GM23338 (cell line): ENCODE measurements around the gene POLR2L.

Experiments
- CREB1 ChIP-seq: fragments of 250-450 bp; sonication (Bioruptor Pico); IDR thresholded peaks from 2 replicates; pipeline ENCODE4 v1.5.0; 2020; ENCODE audit warnings: low read depth, mild to moderate bottlenecking, moderate library complexity
- EZH2 ChIP-seq: fragments of 200-600 bp; sonication (generic); IDR thresholded peaks from one replicate; pipeline ENCODE4 v1.8.0; 2017; ENCODE audit warnings: antibody characterized with exemption, mild to moderate bottlenecking, low read depth; ENCODE audit not compliant: unreplicated experiment
- EZH2phosphoT487 ChIP-seq: fragments of 200-600 bp; sonication (generic); IDR thresholded peaks from one replicate; pipeline ENCODE4 v1.8.1; 2018; ENCODE audit warnings: antibody characterized with exemption; ENCODE audit not compliant: unreplicated experiment
- JUNB ChIP-seq: IDR thresholded peaks from one replicate; pipeline ENCODE4 v1.6.1; 2016; ENCODE audit warnings: antibody characterized with exemption; ENCODE audit not compliant: unreplicated experiment
- NANOG ChIP-seq: IDR thresholded peaks from 2 replicates; pipeline ENCODE4 v1.6.1; 2016; ENCODE audit warnings: antibody characterized with exemption, borderline replicate concordance
- POLR2AphosphoS5 ChIP-seq: IDR thresholded peaks from 2 replicates; pipeline ENCODE4 v1.6.1; 2016; ENCODE audit warnings: antibody characterized with exemption, low read depth
- STAT1 ChIP-seq: IDR thresholded peaks from one replicate; pipeline ENCODE4 v1.6.1; 2016; ENCODE audit warnings: antibody characterized with exemption; ENCODE audit not compliant: unreplicated experiment
- ZNF114 ChIP-seq: fragments of 250-450 bp; sonication (Bioruptor Pico); IDR thresholded peaks from 2 replicates; pipeline ENCODE4 v1.5.0; 2020; ENCODE audit warnings: mild to moderate bottlenecking, moderate library complexity
- ZNF462 ChIP-seq: fragments of 250-450 bp; sonication (Bioruptor Pico); IDR thresholded peaks from 2 replicates; pipeline ENCODE4 v1.5.0; 2020; ENCODE audit warnings: mild to moderate bottlenecking, moderate library complexity
- TF ChIP-seq, protein P1 (sequence below), 2 experiments: fragments of 200-600 bp in 1 of 2; sonication (generic) in 1 of 2; conservative IDR thresholded peaks; 2 replicates each; pipeline versions ENCODE4 v1.5.1 to v1.6.1; 2016 to 2017; ENCODE audit warnings: antibody characterized with exemption in 2 of 2, low read depth in 2 of 2, mild to moderate bottlenecking in 2 of 2, moderate library complexity in 1 of 2
- TF ChIP-seq, protein P2 (sequence below): IDR thresholded peaks from 2 replicates; pipeline ENCODE4 v1.6.1; 2016; ENCODE audit warnings: antibody characterized with exemption
- TF ChIP-seq, protein P3 (sequence below): IDR thresholded peaks from one replicate; pipeline ENCODE4 v1.6.1; 2018; ENCODE audit warnings: antibody characterized with exemption; ENCODE audit not compliant: unreplicated experiment

DNA sequence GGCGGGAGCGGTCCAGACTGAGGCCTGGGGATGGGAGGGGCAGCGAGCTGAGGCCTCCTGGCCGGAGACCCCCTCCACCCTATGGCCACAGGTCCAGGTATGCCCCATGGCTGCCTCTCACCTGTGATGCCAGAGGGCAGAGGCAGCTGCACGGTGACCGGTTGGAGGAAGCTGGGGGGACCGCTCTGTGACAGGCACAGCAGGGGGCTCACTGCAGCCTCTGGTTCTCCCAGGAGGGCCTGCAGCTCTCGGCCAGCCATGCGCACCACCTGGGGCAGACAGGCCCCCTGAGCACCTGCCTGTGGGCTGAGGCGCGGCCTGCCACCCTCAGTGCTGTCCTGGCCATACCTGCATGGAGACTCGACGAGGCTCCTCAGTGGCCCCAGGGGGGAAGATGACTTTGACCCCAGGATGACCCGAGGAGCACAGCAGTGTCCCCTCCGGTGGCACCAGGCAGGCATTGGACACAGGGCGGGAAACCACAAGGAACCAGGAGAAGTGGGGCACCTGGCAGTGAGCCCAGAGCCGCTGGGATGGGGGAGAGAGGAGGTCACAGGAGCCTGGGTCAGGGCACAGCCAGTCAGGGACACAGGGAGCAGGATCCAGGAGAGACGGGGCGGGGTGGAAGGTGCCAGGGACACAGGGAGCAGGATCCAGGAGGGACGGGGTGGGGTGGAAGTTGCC lies 41.1 kb downstream of the POLR2L start:
- TF ChIP-seq, protein P1, sequence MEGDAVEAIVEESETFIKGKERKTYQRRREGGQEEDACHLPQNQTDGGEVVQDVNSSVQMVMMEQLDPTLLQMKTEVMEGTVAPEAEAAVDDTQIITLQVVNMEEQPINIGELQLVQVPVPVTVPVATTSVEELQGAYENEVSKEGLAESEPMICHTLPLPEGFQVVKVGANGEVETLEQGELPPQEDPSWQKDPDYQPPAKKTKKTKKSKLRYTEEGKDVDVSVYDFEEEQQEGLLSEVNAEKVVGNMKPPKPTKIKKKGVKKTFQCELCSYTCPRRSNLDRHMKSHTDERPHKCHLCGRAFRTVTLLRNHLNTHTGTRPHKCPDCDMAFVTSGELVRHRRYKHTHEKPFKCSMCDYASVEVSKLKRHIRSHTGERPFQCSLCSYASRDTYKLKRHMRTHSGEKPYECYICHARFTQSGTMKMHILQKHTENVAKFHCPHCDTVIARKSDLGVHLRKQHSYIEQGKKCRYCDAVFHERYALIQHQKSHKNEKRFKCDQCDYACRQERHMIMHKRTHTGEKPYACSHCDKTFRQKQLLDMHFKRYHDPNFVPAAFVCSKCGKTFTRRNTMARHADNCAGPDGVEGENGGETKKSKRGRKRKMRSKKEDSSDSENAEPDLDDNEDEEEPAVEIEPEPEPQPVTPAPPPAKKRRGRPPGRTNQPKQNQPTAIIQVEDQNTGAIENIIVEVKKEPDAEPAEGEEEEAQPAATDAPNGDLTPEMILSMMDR (conservative IDR thresholded peaks at IDR 0.05; ENCODE audit: low read depth in 2 of 2), result no peak
- TF ChIP-seq POLR2AphosphoS5 (no peak), EZH2phosphoT487 (no peak), EZH2 (no peak), STAT1 (no peak), JUNB (no peak), ZNF114 (CRISPR knock-in tag) (no peak), NANOG (no peak), CREB1 (no peak), ZNF462 (CRISPR knock-in tag) (no peak)
- TF ChIP-seq, protein P2, sequence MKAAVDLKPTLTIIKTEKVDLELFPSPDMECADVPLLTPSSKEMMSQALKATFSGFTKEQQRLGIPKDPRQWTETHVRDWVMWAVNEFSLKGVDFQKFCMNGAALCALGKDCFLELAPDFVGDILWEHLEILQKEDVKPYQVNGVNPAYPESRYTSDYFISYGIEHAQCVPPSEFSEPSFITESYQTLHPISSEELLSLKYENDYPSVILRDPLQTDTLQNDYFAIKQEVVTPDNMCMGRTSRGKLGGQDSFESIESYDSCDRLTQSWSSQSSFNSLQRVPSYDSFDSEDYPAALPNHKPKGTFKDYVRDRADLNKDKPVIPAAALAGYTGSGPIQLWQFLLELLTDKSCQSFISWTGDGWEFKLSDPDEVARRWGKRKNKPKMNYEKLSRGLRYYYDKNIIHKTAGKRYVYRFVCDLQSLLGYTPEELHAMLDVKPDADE, result no peak
- TF ChIP-seq, protein P3, sequence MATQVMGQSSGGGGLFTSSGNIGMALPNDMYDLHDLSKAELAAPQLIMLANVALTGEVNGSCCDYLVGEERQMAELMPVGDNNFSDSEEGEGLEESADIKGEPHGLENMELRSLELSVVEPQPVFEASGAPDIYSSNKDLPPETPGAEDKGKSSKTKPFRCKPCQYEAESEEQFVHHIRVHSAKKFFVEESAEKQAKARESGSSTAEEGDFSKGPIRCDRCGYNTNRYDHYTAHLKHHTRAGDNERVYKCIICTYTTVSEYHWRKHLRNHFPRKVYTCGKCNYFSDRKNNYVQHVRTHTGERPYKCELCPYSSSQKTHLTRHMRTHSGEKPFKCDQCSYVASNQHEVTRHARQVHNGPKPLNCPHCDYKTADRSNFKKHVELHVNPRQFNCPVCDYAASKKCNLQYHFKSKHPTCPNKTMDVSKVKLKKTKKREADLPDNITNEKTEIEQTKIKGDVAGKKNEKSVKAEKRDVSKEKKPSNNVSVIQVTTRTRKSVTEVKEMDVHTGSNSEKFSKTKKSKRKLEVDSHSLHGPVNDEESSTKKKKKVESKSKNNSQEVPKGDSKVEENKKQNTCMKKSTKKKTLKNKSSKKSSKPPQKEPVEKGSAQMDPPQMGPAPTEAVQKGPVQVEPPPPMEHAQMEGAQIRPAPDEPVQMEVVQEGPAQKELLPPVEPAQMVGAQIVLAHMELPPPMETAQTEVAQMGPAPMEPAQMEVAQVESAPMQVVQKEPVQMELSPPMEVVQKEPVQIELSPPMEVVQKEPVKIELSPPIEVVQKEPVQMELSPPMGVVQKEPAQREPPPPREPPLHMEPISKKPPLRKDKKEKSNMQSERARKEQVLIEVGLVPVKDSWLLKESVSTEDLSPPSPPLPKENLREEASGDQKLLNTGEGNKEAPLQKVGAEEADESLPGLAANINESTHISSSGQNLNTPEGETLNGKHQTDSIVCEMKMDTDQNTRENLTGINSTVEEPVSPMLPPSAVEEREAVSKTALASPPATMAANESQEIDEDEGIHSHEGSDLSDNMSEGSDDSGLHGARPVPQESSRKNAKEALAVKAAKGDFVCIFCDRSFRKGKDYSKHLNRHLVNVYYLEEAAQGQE, result no peak
